Keratinocyte (primary cell): ENCODE measurements around the gene HSBP1. TPM values are rescaled to one million over a fixed set of nuclear protein-coding genes. Genes with fewer than 3 reads are reported as not detected.

Source experiments
- DNase-seq: peaks from one replicate; pipeline ENCODE4 v3.0.0-alpha.2; 2011; ENCODE audit warnings: low read depth, missing footprints, low spot score
- FAIRE-seq: peaks from 2 replicates; lab custom pipeline; 2011; peaks lifted over from hg19 to GRCh38; lab: Jason Lieb, UNC
- H2AFZ ChIP-seq: 2 replicates; pipeline ENCODE4 v1.6.0; 2012; ENCODE audit warnings: low read length, control low read depth, inconsistent platforms; ENCODE audit not compliant: control insufficient read depth
- H3K27ac ChIP-seq: 2 replicates; pipeline ENCODE4 v1.5.1; 2011; ENCODE audit warnings: low read length; ENCODE audit not compliant: control insufficient read depth, insufficient read depth
- H3K27me3 ChIP-seq: 3 replicates; pipeline ENCODE4 v1.6.0; 2011; ENCODE audit warnings: low read length; ENCODE audit not compliant: control insufficient read depth, insufficient read depth; ENCODE audit errors: extremely low read depth
- H3K36me3 ChIP-seq, 2 experiments: 2 replicates in 1 of 2; 3 replicates in 1 of 2; pipeline ENCODE4 v1.5.1; 2011; ENCODE audit warnings: low read length in 2 of 2, mild to moderate bottlenecking in 1 of 2; ENCODE audit not compliant: control insufficient read depth in 2 of 2, insufficient read depth in 2 of 2; ENCODE audit errors: extremely low read depth in 1 of 2
- H3K4me1 ChIP-seq: 3 replicates; pipeline ENCODE4 v1.5.1; 2011; ENCODE audit warnings: low read length; ENCODE audit not compliant: control insufficient read depth, insufficient read depth; ENCODE audit errors: extremely low read depth
- H3K4me2 ChIP-seq: 3 replicates; pipeline ENCODE4 v1.6.0; 2011; ENCODE audit warnings: low read depth, low read length; ENCODE audit not compliant: control insufficient read depth, insufficient read depth; ENCODE audit errors: extremely low read depth
- H3K4me3 ChIP-seq, 3 experiments: fragments of 200-600 bp in 1 of 3; sonication (generic) in 1 of 3; 2 replicates in 2 of 3; 3 replicates in 1 of 3; pipeline ENCODE4 v1.5.1; 2011 to 2016; ENCODE audit warnings: low read length in 3 of 3, mild to moderate bottlenecking in 3 of 3, control low read depth in 2 of 3, inconsistent platforms in 1 of 3, low read depth in 1 of 3, mixed read lengths in 1 of 3, mixed run types in 1 of 3, moderate library complexity in 1 of 3; ENCODE audit not compliant: control insufficient read depth in 2 of 3, insufficient read depth in 2 of 3; ENCODE audit errors: extremely low read depth in 1 of 3
- H3K79me2 ChIP-seq: 2 replicates; pipeline ENCODE4 v1.6.0; 2012; ENCODE audit warnings: low read length; ENCODE audit not compliant: control insufficient read depth, insufficient read depth
- H3K9ac ChIP-seq: 3 replicates; pipeline ENCODE4 v1.6.0; 2011; ENCODE audit warnings: low read length; ENCODE audit not compliant: control insufficient read depth, insufficient read depth; ENCODE audit errors: extremely low read depth
- H3K9me1 ChIP-seq: 3 replicates; pipeline ENCODE4 v1.6.0; 2011; ENCODE audit warnings: low read length; ENCODE audit not compliant: control insufficient read depth, insufficient read depth; ENCODE audit errors: extremely low read depth
- H3K9me3 ChIP-seq: 2 replicates; pipeline ENCODE4 v1.5.1; 2012; ENCODE audit warnings: low read depth, low read length; ENCODE audit not compliant: control insufficient read depth
- H4K20me1 ChIP-seq: 3 replicates; pipeline ENCODE4 v1.6.0; 2011; ENCODE audit warnings: low read length; ENCODE audit not compliant: control insufficient read depth, insufficient read depth; ENCODE audit errors: extremely low read depth
- CTCF ChIP-seq, 3 experiments: IDR thresholded peaks in 1 of 3; conservative IDR thresholded peaks in 1 of 3; optimal IDR thresholded peaks in 1 of 3; 2 replicates in 2 of 3; 3 replicates in 1 of 3; pipeline versions ENCODE3 to v1.5.1; 2011; ENCODE audit warnings: low read length in 3 of 3, mild to moderate bottlenecking in 3 of 3, moderate library complexity in 2 of 3, control low read depth in 1 of 3, inconsistent platforms in 1 of 3; ENCODE audit not compliant: insufficient read depth in 2 of 3; ENCODE audit errors: extremely low read depth in 1 of 3
- EZH2 ChIP-seq: IDR thresholded peaks from one replicate; pipeline ENCODE4 v1.6.1; 2012; ENCODE audit warnings: inconsistent platforms, mild to moderate bottlenecking, low read length, moderate library complexity
- dilution Hi-C: fragments of 300-500 bp; cut with MboI; formaldehyde crosslinking; loops from one replicate; pipeline ENCODE4 v1.7.0; 2020; ENCODE audit warnings: low sequenced_read_pairs; ENCODE audit not compliant: extremely low pct_ligation_motif_present
- polyA plus RNA-seq, 5 experiments: library from polyadenylated mRNA; depleted of rRNA in 3 of 5; stranded (reverse) in 3 of 5; stranded (forward) in 1 of 5; unstranded in 1 of 5; fragments of >200 nt; gene quantifications; 1 replicate in 1 of 5; 2 replicates in 3 of 5; 3 replicates in 1 of 5; pipeline versions ENCODE4 v1.2.1 to v1.2.3, GENCODE V29; 2011 to 2012; ENCODE audit warnings: missing spikeins in 2 of 5, low read depth in 1 of 5, low replicate concordance in 1 of 5

The HSBP1 gene
- polyA plus RNA-seq, 1 donor (not counting 4 experiments of a cell fraction or from before 2014, with no cell fraction given), result 264 TPM

- Histone ChIP-seq H3K4me2 (peak overlapping the region; percentile 69), H3K79me2 (peaks cover 25% of the 10 kb centered on the region), H3K4me3 (peak overlapping the region in 1 of 3 experiments; percentile 47), H3K9me3 (no peaks in the 10 kb centered on the region), H4K20me1 (peaks cover 3% of the 10 kb centered on the region), H3K9me1 (no peaks in the 10 kb centered on the region), H3K27me3 (no peaks in the 10 kb centered on the region), H3K36me3 (peaks cover 0 to 6% of the 10 kb centered on the region in 2 experiments), H3K9ac (no peak overlapping the region), H2AFZ (peak overlapping the region; percentile 78), H3K4me1 (peaks cover 13% of the 10 kb centered on the region), H3K27ac (peak overlapping the region; percentile 10)
- no peak for DNase-seq
- dilution Hi-C loops, result no loop called here
- no peak for TF ChIP-seq CTCF (optimal IDR thresholded peaks at IDR 0.05 in 1 of 3, IDR thresholded peaks at IDR 0.05 in 1 of 3, conservative IDR thresholded peaks at IDR 0.05 in 1 of 3; ENCODE audit: extremely low read depth in 1 of 3, insufficient read depth in 2 of 3, low read length in 3 of 3)
- peak; percentile 11 for TF ChIP-seq EZH2
- no peak for FAIRE-seq
These were observed 460 bp upstream of the HSBP1 start for GRCh38 chr16:83807327-83807709.

DNA sequence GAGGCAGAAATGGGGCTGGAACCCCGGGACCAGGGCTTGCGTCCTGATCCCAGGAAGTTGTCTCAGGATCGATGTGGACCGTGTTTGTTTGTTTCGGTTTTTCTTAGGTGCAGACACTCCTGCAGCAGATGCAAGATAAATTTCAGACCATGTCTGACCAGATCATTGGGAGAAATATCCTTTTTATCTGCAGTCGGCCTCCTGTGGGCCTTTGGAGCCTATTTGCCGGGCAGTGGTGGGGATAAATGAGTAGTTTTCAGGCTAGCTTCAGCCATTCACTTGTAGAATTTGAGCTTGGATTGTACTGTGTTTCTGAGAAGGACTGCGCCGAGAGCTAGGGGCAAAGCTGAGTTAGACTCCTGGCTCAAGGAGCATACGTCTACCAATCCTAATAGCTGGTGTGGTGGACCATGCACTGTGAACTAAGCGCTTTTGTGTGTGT, 816 bp downstream of the HSBP1 start:
- Histone ChIP-seq H3K27me3 (no peaks in the 10 kb centered on the region), H3K79me2 (peaks cover 25% of the 10 kb centered on the region)
- FAIRE-seq, result peak; percentile 66

More for the DNA sequence above, 816 bp downstream of the HSBP1 start:
- Histone ChIP-seq H3K9me1 (no peaks in the 10 kb centered on the region), H2AFZ (peak overlapping the region; percentile 95), H4K20me1 (peaks cover 3% of the 10 kb centered on the region), H3K4me2 (peak overlapping the region; percentile 99), H3K9me3 (no peaks in the 10 kb centered on the region), H3K9ac (peak overlapping the region; percentile 87), H3K27ac (peak overlapping the region; percentile 81), H3K4me3 (peak overlapping the region; percentile 88 to 95 (median 93)), H3K36me3 (peaks cover 2 to 10% of the 10 kb centered on the region in 2 experiments), H3K4me1 (peaks cover 8% of the 10 kb centered on the region)
- dilution Hi-C loops, result no loop called here
- DNase-seq, result no peak
- TF ChIP-seq CTCF (optimal IDR thresholded peaks at IDR 0.05 in 1 of 3, IDR thresholded peaks at IDR 0.05 in 1 of 3, conservative IDR thresholded peaks at IDR 0.05 in 1 of 3; ENCODE audit: extremely low read depth in 1 of 3, insufficient read depth in 2 of 3, low read length in 3 of 3) (no peak), EZH2 (no peak)
